RWPE2 (cell line): ENCODE measurements around the gene FADS6.
A peak's percentile ranks its signal among the peaks of the same experiment; 100 is the strongest.

Experiments used
- ATAC-seq: fragments of 200-7000 bp; cut with Tn5 transposase; 3 replicates; pipeline ENCODE4 v1.9.1; 2021; ENCODE audit warnings: low read depth
- DNase-seq: peaks from one replicate; pipeline ENCODE4 v3.0.0-alpha.2; 2020; ENCODE audit warnings: low spot score
- H3K27ac ChIP-seq: fragments of 450-650 bp; 2 replicates; pipeline ENCODE4 v1.5.1; 2017; ENCODE audit warnings: mild to moderate bottlenecking; ENCODE audit not compliant: poor library complexity, severe bottlenecking
- H3K27me3 ChIP-seq: fragments of 250-450 bp; sonication (Bioruptor Pico); 2 replicates; pipeline ENCODE4 v1.5.1; 2021; ENCODE audit warnings: mild to moderate bottlenecking, moderate library complexity; ENCODE audit not compliant: insufficient read depth, poor library complexity, severe bottlenecking
- H3K36me3 ChIP-seq: fragments of 250-450 bp; sonication (Bioruptor Pico); 2 replicates; pipeline ENCODE4 v1.5.1; 2020; ENCODE audit warnings: low read depth, mild to moderate bottlenecking, moderate library complexity
- H3K4me1 ChIP-seq: fragments of 250-450 bp; sonication (Bioruptor Pico); 2 replicates; pipeline ENCODE4 v1.5.1; 2021; ENCODE audit warnings: mild to moderate bottlenecking, moderate library complexity; ENCODE audit not compliant: insufficient read depth, poor library complexity, severe bottlenecking
- H3K4me3 ChIP-seq: fragments of 250-450 bp; sonication (Bioruptor Pico); 2 replicates; pipeline ENCODE4 v1.5.1; 2021; ENCODE audit warnings: mild to moderate bottlenecking, moderate library complexity; ENCODE audit not compliant: severe bottlenecking
- H3K9me3 ChIP-seq: fragments of 250-450 bp; sonication (Bioruptor Pico); 2 replicates; pipeline ENCODE4 v1.5.1; 2021; ENCODE audit warnings: mild to moderate bottlenecking, moderate library complexity; ENCODE audit not compliant: severe bottlenecking
- CTCF ChIP-seq: fragments of 450-650 bp; IDR thresholded peaks from one replicate; pipeline ENCODE4 v1.5.1; 2017; ENCODE audit warnings: mild to moderate bottlenecking, moderate library complexity; ENCODE audit not compliant: poor library complexity, severe bottlenecking

Gene FADS6

GRCh38 chr17:74874615-74875037 is 18.8 kb downstream of the FADS6 start:
- Histone ChIP-seq H3K9me3 (no peaks in the 10 kb centered on the region), H3K27me3 (no peaks in the 10 kb centered on the region), H3K4me1 (peaks cover 6% of the 10 kb centered on the region), H3K36me3 (0 out of 2 replicates have a peak, but pooled peaks cover 4% of the 10 kb centered on the region), H3K27ac (no peak overlapping the region), H3K4me3 (no peak overlapping the region)
- ATAC-seq = no peak
- TF ChIP-seq CTCF = no peak
- no peak for DNase-seq

- Histone ChIP-seq H3K27me3 (no peaks in the 10 kb centered on the region), H3K36me3 (0 out of 2 replicates have a peak, but pooled peaks cover 4% of the 10 kb centered on the region), H3K4me3 (peak overlapping the region; percentile 55), H3K27ac (peak overlapping the region; percentile 40), H3K9me3 (no peaks in the 10 kb centered on the region), H3K4me1 (peaks cover 6% of the 10 kb centered on the region)
- ATAC-seq (no peak), DNase-seq (no peak)
- no peak for TF ChIP-seq CTCF
These were observed 19.4 kb downstream of the FADS6 start for GRCh38 chr17:74873874-74874614.

- Histone ChIP-seq H3K4me3 (peak overlapping the region; percentile 55), H3K27me3 (no peaks in the 10 kb centered on the region), H3K9me3 (no peaks in the 10 kb centered on the region), H3K27ac (peak overlapping the region; percentile 40), H3K36me3 (0 out of 2 replicates have a peak, but pooled peaks cover 4% of the 10 kb centered on the region), H3K4me1 (peaks cover 2% of the 10 kb centered on the region)
- peak; percentile 99 for DNase-seq
- ATAC-seq = peak; percentile 92
- TF ChIP-seq CTCF = no peak
These were observed 20.2 kb downstream of the FADS6 start for GRCh38 chr17:74873037-74873873.

GRCh38 chr17:74872313-74873036 is 21.0 kb downstream of the FADS6 start, which contains the start of gene FDXR:
TSS of gene FDXR (minus strand) at chr17:74872994. CDS start at chr17:74872944, 50 bp downstream.
- no peak for TF ChIP-seq CTCF
- no peak for DNase-seq
- no peaks in the 10 kb centered on the region for H3K4me1 ChIP-seq
- H3K36me3 ChIP-seq = 0 out of 2 replicates have a peak, but pooled peaks cover 4% of the 10 kb centered on the region
- peak within 1 kb of the TSS; percentile 55 for H3K4me3 ChIP-seq
- no peaks in the 10 kb centered on the region for H3K27me3 ChIP-seq
- H3K27ac ChIP-seq = peak within 1 kb of the TSS; percentile 40
- H3K9me3 ChIP-seq = no peaks in the 10 kb centered on the region
- ATAC-seq = peak; percentile 75
